ENCODE results near the gene LIG3.
A peak's percentile ranks its signal among the peaks of the same experiment; 100 is the strongest.

Gene LIG3

GRCh38 chr17:34979650-34980352 is 511 bp upstream of the LIG3 start:
- H3K4me3 ChIP-seq (ENCODE audit: low read depth, low read length), result peak overlapping the region; percentile 79
- DNase-seq (ENCODE audit: low read depth), result no peak
- TF ChIP-seq CTCF (IDR thresholded peaks at IDR 0.05; ENCODE audit: low read depth, low read length, missing control alignments), result no peak

GRCh38 chr17:34980681-34981537 is 597 bp downstream of the LIG3 start:
- H3K4me3 ChIP-seq (ENCODE audit: low read depth, low read length), result peak overlapping the region; percentile 79
- DNase-seq (ENCODE audit: low read depth), result peak; percentile 69
- TF ChIP-seq CTCF (IDR thresholded peaks at IDR 0.05; ENCODE audit: low read depth, low read length, missing control alignments), result peak; percentile 50

GRCh38 chr17:34981538-34982241 is 1.4 kb downstream of the LIG3 start:
- peak overlapping the region; percentile 79 for H3K4me3 ChIP-seq (ENCODE audit: low read depth, low read length)
- DNase-seq (ENCODE audit: low read depth), result no peak
- no peak for TF ChIP-seq CTCF (IDR thresholded peaks at IDR 0.05; ENCODE audit: low read depth, low read length, missing control alignments)

- TF ChIP-seq CTCF (IDR thresholded peaks at IDR 0.05; ENCODE audit: low read depth, low read length, missing control alignments), result no peak
- no peak for DNase-seq (ENCODE audit: low read depth)
- no peak overlapping the region for H3K4me3 ChIP-seq (ENCODE audit: low read depth, low read length)
Observed at GRCh38 chr17:34987232-34987631, 6.9 kb downstream of the LIG3 start.

GRCh38 chr17:34988644-34989043 is 8.3 kb downstream of the LIG3 start:
- no peak for DNase-seq (ENCODE audit: low read depth)
- no peak for TF ChIP-seq CTCF (IDR thresholded peaks at IDR 0.05; ENCODE audit: low read depth, low read length, missing control alignments)
- H3K4me3 ChIP-seq (ENCODE audit: low read depth, low read length), result no peak overlapping the region

- no peak for DNase-seq (ENCODE audit: low read depth)
- H3K4me3 ChIP-seq (ENCODE audit: low read depth, low read length), result no peak overlapping the region
- TF ChIP-seq CTCF (IDR thresholded peaks at IDR 0.05; ENCODE audit: low read depth, low read length, missing control alignments), result no peak
Observed at GRCh38 chr17:34989473-34989872, 9.2 kb downstream of the LIG3 start.
